DMS 273 treated with DMSO at 0.1 percent for 48 hours (cell line): Measurements from ENCODE around the gene TKFC.
A peak's percentile ranks its signal among the peaks of the same experiment; 100 is the strongest.

ENCODE experiments used
- DNase-seq: peaks from one replicate; lab custom pipeline; 2025; lab: John Stamatoyannopoulos, UW

TKFC gene

DNA sequence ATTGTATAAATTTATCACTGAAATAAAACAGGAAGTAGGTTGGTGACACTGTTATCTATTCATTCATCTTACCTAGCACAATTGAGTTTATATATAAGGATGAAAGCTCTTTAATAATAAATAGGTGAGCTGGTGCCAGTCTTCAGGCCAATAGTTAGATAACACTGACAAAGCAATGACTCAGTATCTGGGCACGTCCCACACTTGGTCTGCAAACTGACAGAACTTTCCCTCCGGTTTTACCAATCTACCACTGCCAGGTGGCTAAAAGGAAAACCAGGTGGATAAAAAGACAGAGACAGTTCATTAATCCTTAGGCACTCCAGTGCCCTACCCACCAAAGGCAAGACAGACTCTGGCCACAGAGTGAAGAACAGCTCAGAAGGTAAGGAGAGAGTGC lies 17.8 kb upstream of the TKFC start:
- DNase-seq: no peak

GRCh38 chr11:61325649-61326414 lies 7.2 kb upstream of the TKFC start:
- peak; percentile 9 for DNase-seq

DNA sequence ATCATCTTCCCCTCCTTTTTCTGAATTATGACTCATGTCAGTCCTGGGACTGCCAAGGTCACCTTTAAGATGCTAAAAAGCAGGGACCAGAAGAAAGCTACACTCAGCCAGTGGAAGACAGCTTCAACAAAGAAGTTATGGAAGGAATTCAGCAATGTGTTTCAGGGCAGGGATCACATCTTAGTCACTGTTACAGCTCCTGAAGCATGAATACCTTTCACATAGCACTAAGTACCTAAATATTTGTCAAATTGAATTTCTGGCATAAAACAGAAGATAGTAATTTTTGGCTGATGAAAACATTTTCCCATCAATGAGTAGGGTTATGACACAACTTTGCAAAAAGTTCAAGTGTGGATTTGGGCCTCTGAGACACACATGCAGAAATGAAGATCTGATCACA lies 5.4 kb upstream of the TKFC start:
- DNase-seq: no peak

DNA sequence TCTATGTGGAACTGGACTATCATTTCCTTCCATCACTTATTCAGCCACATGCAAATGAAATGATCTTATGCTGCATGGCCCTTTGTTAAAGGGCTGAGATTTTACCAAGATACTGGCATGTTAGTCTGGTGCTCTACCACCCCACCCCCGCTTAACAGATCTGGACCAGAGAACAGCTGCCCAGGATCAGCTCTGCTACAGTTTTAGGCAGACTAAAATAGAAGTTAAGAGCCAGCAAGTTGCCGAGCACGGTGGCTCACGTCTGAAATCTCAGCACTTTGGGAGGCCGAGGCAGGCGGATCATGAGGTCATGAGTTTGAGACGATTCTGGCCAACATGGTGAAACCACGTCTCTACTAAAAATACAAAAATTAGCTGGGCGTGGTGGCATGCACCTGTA lies 4.7 kb upstream of the TKFC start:
- DNase-seq: no peak

GRCh38 chr11:61329871-61330270 lies 3.2 kb upstream of the TKFC start:
- DNase-seq: no peak

- DNase-seq: no peak
Measured at GRCh38 chr11:61331651-61332050, 1.4 kb upstream of the TKFC start.

- DNase-seq: no peak
Measured at GRCh38 chr11:61332281-61332796, 689 bp upstream of the TKFC start.

- no peak for DNase-seq
Measured at GRCh38 chr11:61333550-61334433, 764 bp downstream of the TKFC start.

DNA sequence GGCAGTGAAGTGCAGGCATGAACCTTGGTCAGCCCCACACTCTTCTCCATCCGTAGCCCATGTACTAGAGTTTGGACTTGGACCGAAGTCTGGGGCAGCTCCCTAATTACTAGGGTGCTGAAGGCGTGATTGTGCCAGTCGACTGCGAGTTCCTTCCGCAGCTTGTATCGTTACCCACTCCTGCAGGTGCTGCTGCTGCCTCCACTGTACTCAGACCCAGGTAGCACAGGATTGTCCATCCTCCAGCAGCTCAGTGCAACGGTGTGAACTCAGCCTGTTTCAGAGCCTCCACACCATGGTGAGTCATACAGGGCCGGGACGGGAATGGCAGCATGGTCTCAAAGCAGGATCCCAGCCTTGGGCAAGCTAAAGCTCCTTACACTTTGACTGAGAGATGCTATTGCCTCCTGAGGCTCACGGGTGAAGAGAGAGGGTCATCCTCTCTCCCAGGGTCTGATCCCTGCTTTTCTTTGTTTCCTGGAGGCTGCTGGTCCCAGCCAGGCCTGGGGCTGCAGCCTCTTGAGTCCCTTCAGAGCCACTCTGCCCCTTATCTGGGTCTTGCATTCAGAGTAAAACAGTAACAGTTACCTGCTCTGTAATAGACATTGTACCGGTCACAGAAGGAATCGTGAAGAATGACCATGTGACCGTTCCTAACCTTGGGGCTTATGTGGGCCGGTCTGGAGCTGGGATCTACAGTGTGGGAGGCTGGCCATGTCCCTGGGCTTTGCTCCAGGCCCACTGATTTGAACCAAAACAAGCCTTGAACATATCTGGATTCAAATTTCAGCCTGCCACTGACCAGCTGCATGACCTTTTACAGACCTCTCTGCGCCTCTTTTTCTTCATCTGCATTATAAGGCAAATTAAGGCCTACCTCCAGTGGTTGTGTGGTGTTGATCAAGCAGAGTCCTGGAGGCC lies 1.7 kb downstream of the TKFC start:
- DNase-seq: no peak

GRCh38 chr11:61335355-61335710 lies 2.3 kb downstream of the TKFC start:
- no peak for DNase-seq

- DNase-seq: peak; percentile 25
Measured at GRCh38 chr11:61336171-61336935, 3.3 kb downstream of the TKFC start.

GRCh38 chr11:61337706-61338470 lies 4.9 kb downstream of the TKFC start:
- no peak for DNase-seq

DNA sequence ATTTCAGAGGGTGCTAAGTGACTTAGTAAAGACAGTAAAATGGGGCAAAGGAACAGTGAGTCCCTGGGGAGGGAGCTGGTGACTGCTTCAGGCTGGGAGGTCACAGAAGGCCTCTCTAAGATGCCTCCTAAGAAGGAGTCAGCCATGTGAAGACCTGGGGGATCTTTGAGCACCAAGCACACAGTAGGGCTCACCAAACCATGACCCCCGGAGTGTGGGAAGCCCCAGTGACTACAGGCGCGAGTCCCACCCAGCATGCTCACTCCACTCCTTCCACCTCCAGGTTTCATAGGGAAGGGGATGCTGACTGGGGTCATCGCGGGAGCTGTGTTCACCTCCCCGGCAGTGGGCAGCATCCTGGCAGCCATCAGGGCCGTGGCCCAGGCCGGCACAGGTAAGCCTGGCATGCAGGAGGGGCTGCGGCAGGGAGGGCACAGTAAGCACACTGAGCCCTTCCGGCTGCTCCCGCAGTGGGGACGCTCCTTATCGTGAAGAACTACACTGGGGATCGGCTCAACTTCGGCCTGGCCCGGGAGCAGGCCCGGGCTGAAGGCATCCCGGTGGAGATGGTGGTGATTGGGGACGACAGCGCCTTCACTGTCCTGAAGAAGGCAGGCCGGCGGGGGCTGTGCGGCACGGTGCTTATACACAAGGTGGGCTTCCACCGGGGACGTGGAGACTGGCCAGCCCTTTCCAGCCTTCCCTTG lies 5.9 kb downstream of the TKFC start:
- DNase-seq: no peak

DNA sequence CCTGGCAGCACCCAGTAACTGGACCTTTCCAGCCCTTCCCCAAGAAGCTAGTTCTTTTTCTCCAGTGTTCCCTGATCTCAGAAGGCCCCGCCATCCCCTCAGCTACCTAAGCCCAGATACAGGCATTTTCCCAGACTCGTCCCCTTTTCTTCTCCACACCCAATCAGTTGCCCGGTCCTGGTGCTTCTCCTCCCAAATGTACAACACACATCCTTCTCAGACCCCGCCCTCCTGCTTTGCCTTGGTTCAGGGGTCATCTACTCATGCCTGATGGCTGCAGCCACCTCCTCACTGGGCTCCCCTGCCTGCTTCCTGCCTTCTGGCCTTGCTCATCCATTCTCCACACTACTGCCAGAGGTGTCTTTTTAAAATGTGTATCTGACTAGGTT lies 6.5 kb downstream of the TKFC start:
- DNase-seq: no peak

- DNase-seq: no peak
Measured at GRCh38 chr11:61340979-61341378, 8.0 kb downstream of the TKFC start.

DNA sequence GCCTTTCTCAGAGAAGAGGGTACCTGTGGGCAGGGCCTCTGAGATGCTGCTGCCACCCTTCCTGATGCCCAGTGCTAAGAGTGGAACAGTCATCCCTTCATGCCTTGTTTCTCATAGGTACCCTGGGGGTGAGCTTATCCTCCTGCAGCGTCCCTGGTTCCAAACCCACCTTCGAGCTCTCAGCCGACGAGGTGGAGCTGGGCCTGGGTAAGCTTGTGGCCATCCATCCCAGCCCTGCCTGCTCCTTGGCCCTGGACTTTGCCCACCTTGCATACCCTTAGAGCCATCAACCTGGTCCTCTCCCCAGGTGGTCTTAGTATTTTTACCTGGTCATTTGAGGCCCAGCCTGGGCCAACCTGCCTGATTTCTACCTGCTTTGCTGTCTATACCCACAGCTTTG lies 8.7 kb downstream of the TKFC start:
- no peak for DNase-seq

DNA sequence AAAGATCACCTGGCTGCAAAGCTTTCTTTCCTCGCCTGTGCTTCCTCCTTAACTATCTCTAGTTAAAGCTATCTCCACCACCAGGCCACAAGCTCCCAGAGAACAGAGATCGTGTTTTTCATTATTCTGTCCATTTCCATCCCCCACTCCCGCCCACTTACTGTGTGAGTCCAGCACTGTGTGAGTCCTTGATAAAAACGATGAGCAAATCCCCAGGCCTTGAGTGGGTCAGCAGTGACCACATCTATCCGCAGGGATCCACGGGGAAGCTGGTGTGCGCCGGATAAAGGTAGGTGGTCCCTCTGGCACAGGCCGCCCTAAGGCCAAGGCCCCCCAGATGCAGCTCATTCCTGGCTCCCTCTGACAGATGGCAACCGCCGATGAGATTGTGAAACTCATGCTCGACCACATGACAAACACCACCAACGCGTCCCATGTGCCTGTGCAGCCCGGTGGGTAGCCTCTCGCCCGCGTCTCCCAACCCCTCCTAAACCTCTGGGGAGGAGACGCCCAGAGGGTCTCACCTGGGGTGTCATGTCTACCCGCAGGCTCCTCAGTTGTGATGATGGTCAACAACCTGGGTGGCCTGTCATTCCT lies 9.3 kb downstream of the TKFC start:
- no peak for DNase-seq

GRCh38 chr11:61343792-61344745 lies 11.0 kb downstream of the TKFC start:
- DNase-seq: no peak
